ENCODE results near the gene NPRL2.
"Not testable (repeated sequence)": the region's sequence is repeated elsewhere in the genome, so short reads cannot be mapped to it uniquely, and the experiment has no call there.

The NPRL2 gene

DNA sequence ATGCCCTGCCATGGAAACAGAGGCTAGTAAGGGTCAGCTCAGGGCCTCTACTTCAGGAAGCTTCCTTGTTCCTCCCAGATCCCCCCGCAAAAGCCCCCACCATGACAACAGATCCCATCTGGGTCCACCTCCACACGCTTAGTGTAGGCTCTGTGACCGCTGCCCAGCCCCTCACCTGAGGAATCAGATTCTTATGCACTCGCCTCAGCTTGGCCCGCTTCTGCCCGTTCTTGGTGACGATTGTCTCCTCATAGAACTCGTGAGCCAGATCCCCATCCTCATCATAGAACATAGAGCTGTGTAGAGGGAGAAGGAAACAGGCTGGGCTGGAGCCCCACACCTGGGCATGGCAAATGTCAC lies 24.4 kb downstream of the NPRL2 start:
- no peak for DNase-seq

DNA sequence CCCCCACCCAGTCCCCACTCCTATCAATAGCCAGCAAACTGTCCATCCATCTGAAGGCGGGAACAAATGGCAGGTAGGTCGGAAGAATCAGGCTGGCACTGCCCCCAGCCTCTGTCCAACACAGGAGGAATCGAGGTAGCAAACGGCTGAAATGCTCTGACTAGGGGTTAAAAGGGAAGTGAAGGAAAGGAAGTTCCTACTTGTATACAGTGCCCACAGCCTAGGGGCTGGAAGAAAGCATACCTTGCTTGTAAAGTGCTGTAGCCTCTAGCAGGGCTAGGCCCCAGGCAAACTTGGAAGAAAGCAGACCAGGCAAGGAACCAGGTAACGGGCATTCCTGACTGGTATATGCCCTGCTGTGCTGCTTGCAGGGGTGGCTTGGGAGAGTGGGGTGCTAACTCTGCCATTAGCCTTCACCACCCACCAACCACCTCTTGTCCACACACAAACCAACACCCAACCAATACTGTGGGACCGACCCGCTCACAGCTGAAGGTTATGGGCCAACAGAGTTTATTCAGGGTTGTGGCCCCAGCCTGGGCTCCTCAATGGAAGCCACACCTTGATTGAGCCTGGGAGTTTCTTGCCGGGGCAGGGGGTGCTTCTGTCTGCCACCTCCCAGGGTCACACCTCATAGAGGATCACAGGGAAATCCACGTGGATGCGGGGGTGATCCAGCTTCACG lies 24.9 kb downstream of the NPRL2 start:
- no peak for DNase-seq

DNA sequence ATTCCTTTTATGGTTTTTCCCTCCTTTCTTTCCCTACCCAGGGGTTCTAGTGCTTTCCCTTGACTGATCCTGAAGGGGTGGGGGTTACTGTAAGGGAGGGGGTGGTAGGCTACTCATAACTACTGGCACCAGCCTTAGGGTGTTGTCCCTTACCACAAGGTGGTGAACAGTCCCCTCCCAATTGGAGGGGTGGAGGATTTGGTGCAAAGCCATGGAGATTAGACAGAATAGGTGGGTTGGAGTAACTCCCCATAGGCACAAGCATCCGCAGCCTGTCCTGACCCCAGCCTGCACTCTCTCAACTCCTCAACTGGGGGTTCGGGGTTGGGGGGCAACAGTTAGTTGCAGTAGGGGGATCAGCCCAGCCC lies 25.5 kb downstream of the NPRL2 start:
- no peak for DNase-seq

DNA sequence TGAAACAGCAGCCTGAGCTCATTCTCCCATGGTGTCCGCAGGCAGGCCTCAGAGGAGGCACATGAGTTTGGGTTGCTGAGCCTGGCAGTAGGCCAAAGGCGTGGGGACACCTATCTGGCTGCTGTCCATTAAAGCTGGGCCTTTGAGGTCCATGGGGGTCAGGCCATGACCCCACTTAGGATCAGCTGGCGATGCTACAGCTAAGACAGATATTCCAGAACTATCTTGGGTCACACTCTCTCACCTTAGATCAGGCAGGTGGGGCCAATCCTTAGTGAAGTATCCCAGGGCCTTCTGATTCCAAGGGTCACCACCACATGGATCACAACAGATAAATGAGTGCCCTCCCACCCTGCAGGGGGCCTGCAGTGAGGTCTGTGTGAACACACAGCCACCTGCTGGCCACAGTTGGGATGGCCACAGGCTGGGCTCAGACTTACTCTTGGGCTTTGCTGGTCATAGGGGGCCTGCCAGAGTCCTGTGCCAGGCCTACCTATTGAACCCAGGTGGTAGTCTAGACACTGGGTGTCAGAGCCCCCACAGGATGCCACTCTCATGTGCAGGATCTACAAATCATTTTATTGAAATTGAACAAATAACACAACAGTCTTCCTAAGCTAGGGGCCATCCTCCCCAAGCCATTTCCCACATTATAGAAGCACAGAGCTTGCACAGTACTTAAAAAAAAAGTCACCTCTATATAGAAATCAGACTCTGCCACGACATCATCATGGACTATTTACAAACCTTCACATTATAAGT lies 26.0 kb downstream of the NPRL2 start:
- peak; percentile 75 for DNase-seq

DNA sequence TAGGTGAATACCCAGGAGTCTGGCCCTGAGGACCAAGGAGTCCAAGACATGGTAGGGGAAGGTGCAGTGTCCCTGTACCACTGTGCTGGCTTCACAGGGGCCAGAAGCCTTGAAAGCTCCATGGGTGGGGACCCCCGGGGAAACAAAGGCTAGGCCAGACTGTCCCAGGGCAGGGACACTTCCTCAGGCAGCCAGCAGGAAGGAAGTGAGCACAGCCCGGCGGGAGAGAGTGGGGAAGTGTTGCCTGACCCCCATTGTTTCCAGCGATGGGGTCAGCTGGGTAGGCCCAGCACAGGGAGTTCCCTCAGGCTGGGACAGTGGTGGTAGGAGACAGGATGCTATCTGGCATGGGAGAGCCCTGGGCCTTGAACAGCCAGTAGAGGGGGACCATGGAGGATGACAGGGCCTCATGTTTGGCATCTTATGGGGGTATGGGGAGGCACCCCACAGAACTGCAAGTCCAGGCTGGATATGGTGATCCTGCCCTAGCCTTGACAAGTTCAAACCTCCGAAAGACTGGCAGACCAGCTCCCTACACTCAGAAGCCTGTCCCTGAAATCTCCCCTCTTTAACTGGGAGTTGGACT lies 26.9 kb downstream of the NPRL2 start:
- DNase-seq: no peak

DNA sequence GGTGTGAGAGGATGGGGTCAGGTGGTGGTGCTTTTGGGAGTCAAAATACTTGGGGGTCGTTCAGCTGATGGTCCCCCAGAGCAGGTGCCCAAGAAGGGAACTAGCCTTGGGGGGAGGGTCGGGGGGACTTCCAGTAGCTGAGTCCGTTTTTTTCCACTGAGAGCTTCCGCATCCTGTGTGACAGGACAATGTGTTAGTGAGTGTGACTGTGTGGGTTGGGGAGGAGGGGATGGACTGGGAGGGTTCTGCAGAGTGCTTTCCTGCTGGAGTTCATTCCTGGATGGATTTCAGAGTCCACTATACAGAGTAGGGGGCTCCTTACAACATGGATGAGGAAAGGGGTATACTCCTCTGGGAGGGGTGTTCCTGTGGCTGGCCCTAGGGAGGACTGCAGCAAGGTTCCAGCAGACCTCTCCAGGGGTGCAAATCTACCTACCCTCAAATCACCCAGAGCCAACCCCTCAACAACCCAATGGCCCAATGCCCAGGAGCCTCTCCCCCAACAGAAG lies 27.4 kb downstream of the NPRL2 start:
- DNase-seq: no peak

DNA sequence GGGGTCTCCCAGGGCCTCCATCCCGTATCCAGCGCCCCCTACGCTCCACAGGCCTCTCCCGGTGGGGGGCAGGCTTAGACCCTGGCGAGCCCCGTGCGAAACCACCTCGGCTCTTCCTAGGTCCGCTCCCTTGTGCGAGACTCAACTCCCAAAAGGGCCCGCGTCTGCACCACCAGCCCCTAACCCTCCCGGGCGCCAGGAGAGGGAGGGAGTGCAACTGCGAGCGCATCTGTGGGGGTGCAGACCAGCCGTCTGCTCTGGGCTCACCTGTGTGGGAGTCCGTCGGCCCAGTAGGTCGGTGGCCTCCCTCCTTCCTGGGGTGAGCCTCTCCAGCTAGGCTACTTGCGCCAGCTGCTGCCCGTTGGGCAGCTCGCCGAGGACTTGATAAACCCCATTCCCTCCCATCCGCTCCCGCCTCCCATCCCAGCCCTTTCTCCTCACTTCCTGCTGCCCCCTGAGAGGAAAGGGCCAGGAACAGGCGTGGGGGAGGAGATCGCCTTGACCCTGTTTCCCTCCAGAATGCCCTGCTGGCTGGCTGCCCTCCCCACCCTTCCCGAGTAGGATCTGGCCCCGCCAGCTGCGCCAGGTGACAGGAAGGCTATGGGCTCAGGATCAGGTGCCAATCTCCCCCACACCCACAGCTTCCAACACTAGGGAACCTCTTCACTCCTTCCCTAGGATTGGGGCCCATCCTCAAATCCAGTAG lies 28.0 kb downstream of the NPRL2 start, which contains the start of gene HYAL2:
TSS of gene HYAL2 (minus strand) at position 360 of the 706 bp plus-strand sequence. CDS start 2,256 bp downstream, outside the sequence.
- peak; percentile 66 for DNase-seq

DNA sequence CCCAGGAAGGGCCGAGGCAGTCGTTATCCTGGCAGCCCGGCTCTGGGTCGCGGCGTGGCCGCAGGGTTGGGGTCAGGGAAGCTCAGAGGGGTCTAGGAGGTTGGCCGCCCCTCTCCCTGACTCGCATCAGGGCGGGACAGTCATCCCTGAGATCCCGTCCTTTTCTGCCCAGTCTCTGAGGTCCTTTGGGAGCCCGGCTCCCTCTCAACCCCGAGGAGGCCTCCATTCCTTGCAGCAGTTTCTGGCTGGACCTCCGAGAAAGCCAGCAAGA lies 28.5 kb downstream of the NPRL2 start:
- no peak for DNase-seq

DNA sequence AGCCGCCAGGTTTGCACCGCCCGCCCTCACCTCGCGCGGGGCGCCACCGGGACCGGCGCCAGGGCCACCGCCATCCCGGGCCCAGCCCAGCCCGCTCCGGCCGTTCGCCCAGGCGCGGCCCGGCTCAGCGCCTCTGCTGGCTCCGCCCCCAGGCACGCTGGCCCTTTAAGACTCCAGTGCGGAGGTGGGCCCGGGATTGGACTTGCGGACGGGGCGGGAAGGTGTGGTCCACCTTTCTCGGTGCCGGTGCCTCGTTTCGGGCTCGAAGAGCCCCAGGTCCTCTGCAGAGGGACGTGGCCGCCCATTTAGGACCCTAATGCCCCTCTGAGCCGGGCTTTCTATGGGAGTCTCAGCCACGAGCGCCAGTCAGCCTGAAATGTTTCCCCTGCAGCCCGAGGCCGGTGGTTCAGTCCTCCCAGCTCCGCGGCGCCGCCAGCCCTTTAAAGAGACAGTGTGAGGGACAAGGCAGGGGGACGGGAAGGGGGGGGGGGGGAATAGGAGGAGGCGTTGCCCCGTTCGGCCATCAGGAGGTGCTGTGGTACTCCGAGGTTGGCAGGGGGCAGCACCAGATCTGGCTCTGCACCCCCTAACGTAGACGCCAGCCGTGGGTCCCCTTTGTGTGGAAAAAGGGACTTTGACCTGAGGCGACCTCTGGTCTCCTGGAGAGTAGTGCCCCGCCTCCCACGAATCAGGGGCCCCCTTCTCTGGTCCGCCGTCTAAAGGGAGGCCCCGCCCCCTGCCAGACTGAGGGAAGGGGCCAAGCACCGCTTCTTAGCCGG lies 29.1 kb downstream of the NPRL2 start:
- peak; percentile 89 for DNase-seq

DNA sequence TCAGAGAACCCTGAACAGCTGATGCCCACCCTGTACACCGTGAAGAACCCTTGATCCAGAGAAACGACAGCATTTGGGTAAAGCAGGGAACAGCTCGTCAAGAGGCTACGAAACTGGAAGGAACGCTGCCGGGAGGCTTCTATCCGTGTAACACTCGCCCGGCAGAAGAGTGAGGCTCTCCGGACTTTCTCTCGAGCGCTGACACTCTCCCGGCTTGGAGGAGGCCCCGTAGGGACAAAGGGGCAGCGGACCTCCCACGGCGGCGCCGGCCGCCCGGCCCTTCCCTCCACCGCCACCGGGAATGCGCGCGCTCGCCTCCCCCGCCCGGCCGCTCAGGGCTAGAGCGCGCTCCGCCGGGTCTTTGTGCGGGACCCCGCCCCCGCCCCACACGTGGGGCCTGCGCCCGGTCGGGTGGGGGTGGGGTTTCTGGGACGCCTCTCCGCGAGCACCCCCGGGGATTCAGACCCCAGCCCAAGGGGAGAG lies 29.7 kb downstream of the NPRL2 start:
- DNase-seq: peak; percentile 82

DNA sequence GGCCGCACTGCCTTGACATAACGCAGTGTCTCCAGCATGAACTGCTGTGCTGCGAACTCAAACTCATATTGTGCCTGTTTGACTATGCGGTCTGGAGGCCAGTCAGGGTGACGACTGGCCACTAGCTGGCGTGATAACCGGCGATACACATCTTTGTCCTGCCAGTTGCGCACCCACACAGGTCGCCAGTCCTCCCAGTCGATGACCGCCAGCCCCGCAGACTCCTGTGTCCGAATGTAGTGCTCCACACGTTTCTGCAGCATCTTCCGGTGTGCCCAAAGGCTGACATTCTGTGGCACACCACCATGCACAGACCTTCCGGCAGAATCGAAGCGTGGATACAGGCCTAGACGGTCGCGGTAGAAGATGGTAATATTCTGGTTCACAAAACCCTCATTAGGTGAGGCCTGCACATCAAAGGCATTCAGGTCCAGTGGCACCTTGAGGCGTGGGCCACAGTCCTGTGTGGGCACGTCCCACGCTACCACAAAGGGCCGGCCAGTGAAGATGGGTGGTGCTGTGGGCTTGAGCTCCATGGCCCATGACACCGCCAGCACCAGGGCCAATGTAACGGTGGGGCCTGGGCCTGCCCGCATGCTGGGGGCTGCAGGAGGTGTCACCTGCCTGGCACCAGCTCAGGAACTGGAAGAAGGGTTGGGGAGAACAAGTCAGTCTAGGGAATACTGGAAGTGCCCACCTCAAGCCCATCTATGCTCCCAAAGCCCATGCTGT lies 30.5 kb downstream of the NPRL2 start:
- DNase-seq: no peak

DNA sequence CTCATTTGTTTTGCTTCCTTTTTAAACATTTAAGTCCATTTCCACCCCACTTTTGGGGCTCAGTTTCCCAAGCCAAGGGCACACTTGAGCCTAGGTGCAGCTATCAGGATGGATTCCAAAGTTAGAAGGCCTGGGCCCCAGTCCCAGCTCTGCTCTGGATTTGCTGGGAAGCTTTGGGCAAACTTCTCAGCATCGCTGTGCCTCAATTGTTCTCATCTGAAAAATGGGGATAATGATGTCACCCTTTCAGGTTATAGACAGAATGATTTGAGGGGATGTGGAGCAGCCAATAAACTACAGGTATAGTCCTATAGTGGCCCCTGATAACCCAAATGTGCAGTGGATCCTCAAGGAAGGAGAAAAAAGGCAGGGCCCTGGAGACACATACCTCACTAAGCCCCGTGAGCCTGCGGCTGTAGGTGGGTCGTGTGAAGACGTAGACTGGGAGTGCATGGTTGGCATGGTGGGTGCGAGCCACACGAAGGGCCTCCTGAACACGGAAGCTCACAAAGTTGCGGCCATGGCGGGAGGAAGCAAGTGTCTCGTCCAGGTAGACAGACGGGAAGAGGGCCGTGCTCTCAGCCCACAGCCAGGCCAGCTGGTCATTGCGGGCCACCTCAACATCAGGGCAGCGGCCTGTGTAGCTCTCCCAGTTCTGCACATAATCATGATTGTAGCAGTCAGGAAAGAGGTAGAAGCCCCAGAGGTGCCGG lies 31.2 kb downstream of the NPRL2 start:
- no peak for DNase-seq

DNA sequence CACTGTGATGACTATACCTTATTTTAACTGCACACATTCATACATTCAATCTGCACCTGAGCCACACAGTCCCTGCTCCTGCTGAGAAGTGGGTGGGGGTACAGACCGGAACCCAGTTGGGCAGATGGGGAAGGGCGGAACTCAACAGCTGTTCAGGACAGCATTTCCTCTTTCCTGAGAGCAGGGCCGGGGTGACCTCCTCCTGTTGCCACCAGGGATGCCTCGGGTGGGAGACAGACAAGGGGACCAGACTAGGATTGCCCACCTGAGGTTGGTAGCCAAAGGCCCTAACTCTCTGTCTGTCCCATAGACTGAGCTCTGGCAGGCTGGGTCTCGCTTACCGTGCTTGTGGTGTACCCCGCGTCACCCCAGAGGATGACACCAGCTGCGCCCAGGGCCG lies 32.0 kb downstream of the NPRL2 start:
- peak; percentile 57 for DNase-seq

DNA sequence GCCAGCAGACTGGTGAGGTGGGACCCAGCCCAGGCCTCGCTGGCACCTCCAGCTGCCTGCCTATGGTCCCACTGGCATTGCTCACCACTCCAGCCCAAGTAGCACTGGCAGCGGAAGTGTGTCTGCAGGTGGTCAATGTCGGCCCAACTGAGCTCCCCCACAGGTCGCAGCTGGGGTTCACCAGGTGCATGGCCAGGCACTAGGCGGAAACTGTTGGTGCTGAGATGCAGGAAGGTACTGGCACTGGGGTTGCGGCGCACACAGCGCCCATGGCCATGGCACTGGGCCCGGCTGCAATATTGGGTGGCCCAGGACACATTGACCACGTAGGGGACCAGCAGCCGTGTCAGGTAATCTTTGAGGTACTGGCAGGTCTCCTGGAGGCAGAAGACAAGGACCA lies 32.4 kb downstream of the NPRL2 start:
- DNase-seq: no peak

DNA sequence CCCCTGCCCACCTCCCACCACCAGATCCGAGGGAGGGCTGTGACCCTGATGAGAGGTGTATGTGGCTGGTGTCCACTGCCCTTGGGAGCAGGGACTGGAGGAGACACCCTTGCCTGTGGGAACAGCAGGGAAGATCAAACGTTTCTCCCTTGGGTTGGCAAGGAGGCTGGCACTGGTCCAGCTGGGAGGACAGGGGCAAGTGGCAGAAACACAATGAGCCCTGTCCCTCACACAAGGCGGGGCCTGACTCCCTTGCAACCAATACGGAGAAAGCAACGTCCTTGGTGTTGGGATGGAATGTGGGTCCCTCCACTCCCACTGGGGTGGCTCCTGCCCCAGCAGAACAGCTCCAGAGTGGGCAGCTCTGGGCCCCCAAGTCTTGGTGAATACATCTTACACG lies 33.3 kb downstream of the NPRL2 start:
- peak; percentile 23 for DNase-seq

DNA sequence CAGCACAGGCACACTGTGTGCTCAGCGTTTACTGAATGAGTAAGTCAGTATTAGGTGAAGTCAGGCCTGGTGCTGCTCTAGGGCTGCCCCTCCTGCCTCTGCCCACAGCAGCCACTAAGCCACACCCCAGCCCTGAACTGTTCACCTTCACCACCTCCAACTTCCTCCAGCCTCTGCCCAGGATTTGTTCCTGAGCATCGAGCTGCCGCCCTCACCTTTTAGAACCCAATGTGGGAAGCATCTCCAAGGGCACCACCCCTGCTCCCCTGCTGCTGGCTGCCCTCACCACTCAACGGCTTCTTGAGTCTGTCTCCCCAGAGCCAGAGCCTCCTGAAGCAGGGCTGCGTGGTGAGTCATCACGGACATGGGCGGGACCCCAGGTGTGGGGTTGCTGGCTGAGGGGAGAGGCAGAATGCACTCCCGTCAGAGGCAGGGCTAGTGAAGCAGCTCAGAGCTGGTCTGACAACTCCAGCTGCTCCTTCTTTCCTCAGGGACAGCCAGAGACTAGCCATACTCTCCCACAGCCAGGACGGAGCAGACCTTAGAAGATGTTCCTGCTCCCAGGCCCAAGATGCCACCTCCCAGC lies 33.8 kb downstream of the NPRL2 start:
- DNase-seq: peak; percentile 54

DNA sequence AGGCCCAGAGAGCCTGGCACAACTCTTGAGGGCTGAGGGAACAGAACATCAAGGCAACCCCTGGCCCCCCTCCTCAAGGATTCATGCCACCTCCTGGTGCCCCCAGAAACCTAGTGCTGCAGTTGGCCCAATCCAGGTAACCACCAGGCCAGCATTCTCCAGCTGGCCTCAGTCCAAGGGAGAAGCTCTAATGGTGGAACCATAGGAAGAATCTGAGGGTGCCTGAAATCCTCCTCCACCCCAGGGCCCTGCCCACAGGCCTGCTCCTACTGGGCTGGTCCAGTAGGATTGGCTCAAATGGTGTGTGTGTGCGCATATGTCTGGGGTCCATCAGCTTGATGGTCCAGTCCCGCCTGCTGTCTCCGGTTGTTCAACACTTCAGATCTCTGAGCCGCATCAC lies 35.8 kb downstream of the NPRL2 start:
- DNase-seq: no peak

DNA sequence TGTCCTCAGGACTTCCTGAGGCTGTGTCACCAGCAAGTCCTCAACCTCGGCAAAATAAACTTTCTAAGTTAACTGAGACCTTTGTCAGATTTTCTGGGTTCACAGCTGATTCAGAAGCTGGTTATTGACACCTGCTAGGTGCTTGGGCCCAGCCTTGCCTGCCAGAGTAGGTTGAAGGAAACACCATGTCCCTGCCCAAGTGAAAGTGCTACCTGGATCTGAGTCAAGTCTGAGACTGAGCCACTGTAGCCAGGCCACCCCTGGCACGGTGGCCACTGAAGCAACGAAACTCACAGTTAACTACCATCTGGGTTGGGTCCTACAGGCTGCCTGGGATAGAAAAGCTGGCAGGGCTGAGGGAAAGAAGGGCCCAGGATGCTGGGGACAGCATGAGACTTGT lies 36.2 kb downstream of the NPRL2 start:
- no peak for DNase-seq

DNA sequence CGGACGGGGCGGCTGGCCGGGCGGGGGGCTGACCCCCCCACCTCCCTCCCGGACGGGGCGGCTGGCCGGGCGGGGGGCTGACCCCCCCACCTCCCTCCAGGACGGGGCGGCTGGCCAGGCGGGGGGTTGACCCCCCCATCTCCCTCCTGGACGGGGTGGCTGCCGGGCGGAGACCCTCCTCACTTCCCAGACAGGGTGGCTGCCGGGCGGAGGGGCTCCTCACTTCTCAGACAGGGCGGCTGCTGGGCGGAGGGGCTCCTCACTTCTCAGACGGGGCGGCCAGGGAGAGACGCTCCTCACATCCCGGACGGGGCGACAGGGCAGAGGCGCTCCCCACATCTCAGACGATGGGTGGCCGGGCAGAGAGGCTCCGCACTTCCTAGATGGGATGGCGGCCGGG lies 38.5 kb downstream of the NPRL2 start:
- DNase-seq: not testable (repeated sequence)

DNA sequence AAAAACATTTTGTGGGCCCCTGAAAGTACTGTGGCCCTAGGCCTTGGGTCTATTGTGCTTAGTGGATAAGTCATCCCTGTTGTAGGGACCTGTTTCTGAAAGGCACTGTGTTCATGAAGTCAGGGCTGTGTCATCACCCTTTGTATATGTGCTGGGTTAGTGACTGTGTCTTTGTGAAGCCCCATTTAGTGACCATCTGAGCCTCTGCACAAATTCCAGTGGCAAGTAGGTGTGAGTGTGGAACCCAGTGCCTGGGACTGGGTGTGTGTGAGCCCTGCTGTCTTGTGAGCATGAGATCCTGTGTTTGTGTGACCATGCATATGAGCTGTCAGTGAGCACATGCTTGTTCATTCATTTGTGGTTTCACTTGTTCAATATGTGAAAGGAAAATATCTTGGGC lies 46.0 kb downstream of the NPRL2 start:
- no peak for DNase-seq
